Muscle of back (tissue), 11 donors: ENCODE results near the gene SS18. TPM values are rescaled to one million over a fixed set of nuclear protein-coding genes. Genes with fewer than 3 reads are reported as not detected.

Source experiments
- DNase-seq, 3 donors: peaks; one replicate each; pipeline versions ENCODE4 v3.0.0 to v3.0.0-alpha.2; 2013
- polyA plus RNA-seq, 10 donors: library from polyadenylated mRNA; unstranded; fragments of 120-200 nt; gene quantifications; one replicate each; pipeline ENCODE4 v1.2.1, GENCODE V29; 2013; ENCODE audit not compliant: insufficient read length in 10 of 10

Gene SS18
- polyA plus RNA-seq, 10 donors, result 32.1 to 56.7 (median 43.5) TPM

DNA sequence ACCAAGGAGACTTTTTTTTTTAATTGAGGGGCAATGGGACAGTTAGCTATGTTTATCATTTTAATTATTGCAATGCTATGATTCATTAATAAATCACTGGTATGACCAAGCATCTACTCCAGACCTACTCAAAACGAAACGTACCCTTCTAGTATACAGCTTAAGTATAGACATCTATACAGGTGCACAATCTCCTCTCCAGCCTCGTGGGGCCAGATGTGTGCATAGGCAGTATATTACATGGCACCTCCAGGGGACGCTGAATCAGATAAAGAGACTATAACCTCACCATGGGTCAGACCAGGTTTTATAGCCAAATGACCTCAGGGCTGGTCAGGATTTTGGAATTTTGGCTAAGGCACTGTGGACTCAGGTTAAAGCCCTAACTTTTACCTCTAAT is 86.6 kb downstream of the SS18 start:
- no peak for DNase-seq

DNA sequence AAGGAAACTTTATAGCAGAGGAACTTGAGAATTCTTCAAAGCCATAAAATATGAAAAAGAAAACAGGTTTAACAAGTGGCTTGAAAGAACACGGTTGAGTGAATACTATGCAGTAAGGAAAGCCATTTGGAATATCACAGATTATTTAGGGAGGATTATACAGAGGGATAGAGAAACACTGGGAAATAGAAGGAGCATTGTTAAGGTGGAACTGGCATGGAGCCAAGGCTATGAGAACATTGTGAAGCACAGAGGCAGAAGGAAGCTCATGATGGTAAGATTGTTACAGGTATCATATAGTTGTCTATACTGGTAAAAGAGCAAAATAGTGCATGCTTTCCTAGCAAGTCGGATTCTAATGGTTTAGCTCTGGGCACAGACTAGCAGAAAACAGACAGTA is 87.1 kb downstream of the SS18 start:
- no peak for DNase-seq

DNA sequence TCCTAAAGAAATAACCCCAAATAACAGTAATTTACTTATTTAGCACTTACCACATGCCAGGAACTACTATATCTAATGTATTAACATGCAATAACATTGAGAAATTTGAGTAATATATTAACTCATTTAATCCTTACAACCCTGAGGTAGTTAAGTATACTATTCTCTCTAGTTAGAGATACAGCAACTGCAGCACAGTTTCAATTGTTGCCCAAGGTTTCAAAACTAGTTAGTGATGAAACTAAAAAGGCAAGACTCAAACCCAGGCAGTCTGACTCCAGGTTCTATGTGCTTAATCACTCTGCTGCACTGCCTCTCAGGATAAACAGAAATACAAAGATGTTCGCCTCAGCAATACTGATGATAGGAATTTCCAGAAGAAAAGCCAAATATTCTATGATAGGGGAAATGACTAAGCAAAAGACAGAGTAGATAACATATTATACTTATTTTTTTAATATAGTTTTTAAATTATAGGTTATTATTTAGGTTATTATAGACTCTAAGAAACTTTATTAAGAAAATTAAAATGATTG is 88.0 kb downstream of the SS18 start:
- DNase-seq, result no peak

DNA sequence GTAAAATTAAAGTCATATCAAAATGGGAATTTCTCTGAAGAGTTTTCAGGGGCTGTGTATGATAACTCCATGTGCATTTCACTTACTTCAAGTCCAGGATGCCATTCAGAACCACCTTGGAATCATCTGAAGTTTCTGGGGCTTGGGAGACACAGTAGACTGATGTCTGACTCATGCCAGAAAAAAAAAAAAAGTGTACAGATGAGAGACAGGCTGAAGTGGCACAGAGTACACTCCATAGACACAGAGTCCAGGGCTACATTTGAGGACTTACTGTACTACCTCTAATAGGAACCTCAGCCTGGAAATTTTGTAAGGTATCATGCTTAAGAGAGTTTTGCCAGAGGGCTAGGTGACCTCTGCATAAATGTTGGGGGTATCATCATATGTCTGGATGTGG is 92.0 kb downstream of the SS18 start:
- DNase-seq, result no peak

DNA sequence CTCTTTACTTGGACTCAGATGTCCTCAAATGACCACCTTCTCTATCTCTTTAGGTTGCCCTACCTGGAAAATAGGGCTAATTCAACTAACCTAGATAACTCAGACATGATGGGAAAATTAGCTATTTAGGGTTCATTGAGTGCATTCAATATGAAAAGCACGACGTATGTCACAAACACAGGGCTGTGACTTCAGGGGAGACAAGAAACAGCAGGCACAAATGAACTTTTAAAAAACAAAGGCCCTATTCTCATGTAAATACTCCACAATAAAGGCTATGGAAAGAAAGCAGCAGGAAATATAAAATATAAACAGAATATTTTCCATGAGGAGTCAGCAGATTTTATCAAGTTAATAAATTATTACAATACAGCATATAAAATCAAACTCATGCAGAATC is 97.8 kb downstream of the SS18 start:
- DNase-seq, result no peak

DNA sequence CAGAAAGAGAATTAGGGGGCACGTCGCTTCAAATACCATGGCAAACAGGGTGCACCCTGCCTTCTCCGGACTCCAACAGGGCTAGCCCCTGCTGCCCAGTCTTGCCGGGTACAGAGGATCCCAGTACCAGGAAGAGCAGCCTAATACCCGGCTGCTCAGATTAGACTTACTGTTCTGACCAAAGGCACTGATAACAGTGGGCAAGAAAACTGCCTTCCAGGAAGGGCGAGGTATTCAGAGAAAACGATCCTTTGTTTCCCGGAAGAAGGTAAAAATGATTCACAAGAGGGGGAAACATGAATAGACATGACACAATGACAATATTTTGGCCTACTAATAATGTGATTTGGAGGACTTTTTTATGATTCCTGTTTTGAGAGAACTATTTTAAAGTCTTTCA is 99.9 kb downstream of the SS18 start:
- no peak for DNase-seq

DNA sequence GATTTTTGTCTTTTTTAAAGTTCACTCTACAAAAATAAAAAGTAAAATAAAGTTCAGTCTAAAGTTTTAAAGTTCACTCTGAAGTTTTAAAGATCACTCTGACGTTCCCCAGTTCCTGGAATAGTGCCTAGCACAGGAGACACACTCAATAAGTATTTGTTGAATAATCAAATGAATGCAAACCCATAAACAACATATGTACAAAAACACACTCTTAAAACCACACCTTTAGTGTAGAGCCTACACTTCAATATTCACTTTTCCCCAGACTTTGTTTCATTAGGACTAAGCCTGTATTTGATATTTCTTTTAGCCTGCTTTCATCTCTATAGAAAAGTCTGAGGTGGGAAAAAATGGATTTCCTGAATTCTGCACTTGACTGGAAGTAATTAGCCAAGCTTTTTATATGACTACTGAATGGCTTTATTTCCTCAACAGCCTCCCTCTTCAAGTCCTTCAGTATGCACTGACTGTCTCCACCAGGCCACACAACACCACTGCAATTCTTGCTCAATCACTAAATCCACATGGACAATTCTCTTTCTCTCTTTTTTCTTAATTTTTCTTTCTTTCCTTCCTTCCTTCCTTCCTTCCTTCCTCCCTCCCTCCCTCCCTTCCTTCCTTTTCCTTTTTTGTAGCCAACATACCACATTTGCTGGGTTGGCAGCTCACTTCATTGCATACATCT is 104.6 kb downstream of the SS18 start:
- DNase-seq, result no peak

DNA sequence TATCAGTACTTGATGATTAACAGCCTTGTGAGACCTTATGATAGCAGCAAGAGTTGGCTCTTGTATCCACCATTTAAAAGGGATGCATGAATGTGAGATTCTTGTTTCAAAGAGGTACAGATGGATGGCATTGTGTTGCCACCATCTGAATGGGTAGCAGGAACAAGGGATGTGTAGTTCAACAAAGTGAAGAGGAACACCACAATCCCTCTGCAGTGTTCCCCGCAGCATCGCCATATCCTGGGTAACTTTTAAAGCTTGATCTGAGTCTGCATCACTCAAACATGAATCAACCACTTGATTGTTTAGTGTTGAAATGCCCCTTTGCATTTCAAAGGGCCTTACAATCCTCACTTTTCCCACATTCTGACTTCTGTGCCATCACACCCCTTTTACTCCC is 106.7 kb downstream of the SS18 start:
- DNase-seq, result no peak

DNA sequence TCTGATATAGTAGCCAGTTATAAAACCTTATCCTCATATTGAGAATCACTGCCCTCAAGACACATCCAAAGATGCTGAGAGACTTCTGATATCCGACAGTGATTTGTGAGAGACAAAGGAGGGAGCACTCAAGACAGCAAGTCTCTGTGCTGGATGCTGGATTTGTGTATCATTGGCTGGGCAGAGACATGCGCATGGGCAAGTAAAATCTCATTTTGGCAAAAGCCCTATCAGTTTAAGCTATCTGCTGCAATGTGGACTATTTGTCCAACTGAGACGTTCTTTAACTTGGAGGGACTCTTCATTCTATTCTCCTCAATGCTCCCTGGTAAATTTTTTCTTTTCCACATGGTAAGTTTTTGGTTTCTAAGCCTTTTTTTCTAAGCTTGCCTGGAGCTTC is 107.5 kb downstream of the SS18 start:
- no peak for DNase-seq

DNA sequence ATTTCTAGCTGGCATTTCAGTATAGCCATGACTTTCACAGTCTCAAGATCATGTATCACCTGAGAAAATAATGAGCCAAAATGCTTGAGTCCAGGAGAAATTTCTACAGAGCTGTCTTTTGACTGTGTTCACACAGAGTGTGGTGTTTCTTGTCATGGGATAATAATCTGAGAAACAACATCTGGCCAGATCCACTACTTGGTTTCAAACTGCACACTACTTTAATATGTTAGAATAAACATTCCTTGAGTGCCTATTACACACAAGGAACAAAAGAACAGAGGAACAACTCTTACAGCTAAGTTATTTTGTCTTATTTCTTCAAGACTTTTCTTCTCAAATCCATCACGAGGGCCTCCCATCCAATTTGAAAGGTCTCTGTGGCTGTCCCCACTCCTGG is 108.3 kb downstream of the SS18 start:
- DNase-seq, result no peak

DNA sequence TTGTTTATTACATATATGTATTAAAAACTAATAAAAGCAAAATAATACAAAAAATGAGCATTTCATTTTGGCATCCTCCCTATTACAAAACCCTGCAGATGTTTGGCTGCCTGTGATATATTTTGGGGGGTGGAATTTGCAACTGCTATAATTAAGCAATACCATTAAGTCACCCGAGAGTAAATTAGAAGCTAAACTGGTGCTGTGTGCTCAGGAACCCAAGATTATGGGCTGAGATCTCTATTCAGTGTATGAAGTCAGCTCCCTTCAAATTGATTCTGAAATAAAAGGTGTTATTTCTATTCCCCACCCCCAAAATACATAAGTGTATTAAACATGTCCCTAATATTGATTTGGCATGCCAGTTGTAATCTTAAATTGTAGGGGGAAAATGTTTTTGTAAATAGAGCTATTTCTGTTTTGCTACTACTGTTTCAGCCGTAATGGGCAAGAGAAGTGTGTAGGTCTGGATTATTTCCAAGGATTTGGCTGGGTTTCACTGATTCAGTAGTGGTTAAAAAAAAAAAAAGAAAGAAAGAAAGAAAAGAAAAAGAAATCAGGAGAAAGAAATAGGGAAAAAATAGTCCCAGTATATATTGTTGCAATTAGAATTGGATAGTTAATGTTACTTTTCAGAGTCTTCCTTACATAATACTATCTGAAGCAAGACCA is 110.9 kb downstream of the SS18 start:
- DNase-seq, result peak in 2 of 3 donors; percentile 22 to 37

DNA sequence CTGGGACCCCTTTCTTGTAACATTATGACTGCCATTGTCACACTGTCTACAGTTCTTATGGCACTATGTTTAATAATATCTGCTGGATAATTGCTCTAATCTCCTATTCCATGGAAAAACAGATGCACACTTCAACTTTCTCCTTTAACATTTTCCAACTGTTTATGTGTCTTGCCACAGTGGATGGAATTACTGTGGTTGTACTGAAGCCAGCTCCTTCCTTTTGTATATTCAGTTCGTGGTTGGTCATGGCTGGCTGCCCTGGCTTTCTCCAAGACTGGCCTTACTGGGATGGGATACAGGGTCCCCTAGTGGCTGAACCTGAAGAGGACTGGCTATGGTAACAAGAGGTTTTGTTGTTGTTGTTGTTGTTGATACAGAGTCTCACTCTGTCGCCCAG is 113.9 kb downstream of the SS18 start:
- peak; percentile 21 to 55 (median 22) for DNase-seq

DNA sequence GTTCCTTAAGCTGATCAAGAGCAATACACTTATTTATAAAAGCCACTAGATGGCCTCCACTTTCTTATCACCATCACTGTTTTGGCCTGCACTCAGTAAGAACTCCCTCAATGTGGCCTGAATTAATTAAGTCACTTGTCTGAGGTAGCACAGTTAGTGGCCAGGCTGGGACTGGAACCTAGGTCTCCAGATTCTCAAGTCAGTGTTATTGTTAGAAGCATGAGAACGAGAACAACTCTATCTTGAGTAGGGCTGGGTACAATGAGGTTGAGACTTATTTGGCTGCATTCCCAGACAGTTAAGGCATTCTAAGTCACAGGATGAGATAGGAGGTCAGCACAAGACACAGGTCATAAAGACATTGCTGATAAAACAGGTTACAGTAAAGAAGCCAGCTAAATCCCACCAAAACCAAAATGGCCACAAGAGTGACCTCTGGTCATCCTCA is 115.8 kb downstream of the SS18 start:
- DNase-seq, result no peak

Other genes with a start within 250 kb of the SS18 start
- under 1 TPM in 2 of 10 donors, not detected in 8; 0.11 to 0.18 TPM for gene PSMA8, start 43.3 kb upstream of the SS18 start, polyA plus RNA-seq
- gene TAF4B, start 135.8 kb upstream of the SS18 start, polyA plus RNA-seq, result 1 to 10 TPM; 1.9 to 3.7 (median 2.4) TPM